ENCODE results near the gene PIK3AP1. TPM values are rescaled to one million over a fixed set of nuclear protein-coding genes. Genes with fewer than 3 reads are reported as not detected.

Gene PIK3AP1
- total and polyA plus RNA-seq, 2 of the 13 experiments (the other 11 are each of a cell fraction or from before 2014, with no cell fraction given): 3.6 to 13.8 TPM

DNA sequence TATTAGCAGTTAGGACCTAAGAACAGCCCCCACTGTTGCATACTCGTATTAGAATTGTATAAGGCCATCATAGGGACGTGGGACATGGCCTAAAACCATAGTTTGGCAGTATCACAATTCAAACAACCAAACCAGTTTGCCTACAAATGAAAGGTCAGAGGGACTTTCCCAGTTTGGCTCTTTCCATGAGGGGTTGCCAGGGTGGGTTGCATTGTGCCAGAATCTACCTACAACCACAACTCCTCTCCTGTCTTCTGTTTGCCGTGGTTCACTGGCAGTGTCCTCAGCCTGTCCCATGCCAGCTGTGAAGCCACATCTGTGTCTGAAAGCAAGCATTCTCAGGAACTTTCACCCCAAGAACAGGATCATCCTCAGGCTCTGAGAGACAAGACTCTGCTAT is 44.5 kb downstream of the PIK3AP1 start (continued):
- TF ChIP-seq ZNF547 (CRISPR knock-in tag; IDR thresholded peaks at IDR 0.05) (no peak), TFAP4 (IDR thresholded peaks at IDR 0.05; ENCODE audit: borderline replicate concordance, low read depth) (no peak), ZNF318 (CRISPR knock-in tag; IDR thresholded peaks at IDR 0.05) (no peak), CBFB (CRISPR knock-in tag; IDR thresholded peaks at IDR 0.05) (no peak), MYNN (CRISPR knock-in tag; IDR thresholded peaks at IDR 0.05; ENCODE audit: low read depth) (no peak), PPARG (CRISPR knock-in tag; conservative IDR thresholded peaks at IDR 0.05) (no peak), HDAC6 (IDR thresholded peaks at IDR 0.05; ENCODE audit: low read depth, low read length) (no peak), TEAD3 (CRISPR knock-in tag; optimal IDR thresholded peaks at IDR 0.05; ENCODE audit: borderline replicate concordance) (peak; percentile 21), NCOR1 (IDR thresholded peaks at IDR 0.05; ENCODE audit: borderline replicate concordance, low read length) (no peak), GFI1 (CRISPR knock-in tag; IDR thresholded peaks at IDR 0.05; ENCODE audit: borderline replicate concordance) (no peak), ZNF235 (CRISPR knock-in tag; IDR thresholded peaks at IDR 0.05; ENCODE audit: borderline replicate concordance) (no peak), MZF1 (CRISPR knock-in tag; IDR thresholded peaks at IDR 0.05; ENCODE audit: borderline replicate concordance) (no peak), SETDB1 (CRISPR knock-in tag; IDR thresholded peaks at IDR 0.05; ENCODE audit: borderline replicate concordance) (no peak), ARNT (IDR thresholded peaks at IDR 0.05) (no peak), ZNF484 (CRISPR knock-in tag; IDR thresholded peaks at IDR 0.05; ENCODE audit: borderline replicate concordance, low read depth) (no peak), ZSCAN22 (CRISPR knock-in tag; IDR thresholded peaks at IDR 0.05) (no peak)
- TF ChIP-seq, protein P1, sequence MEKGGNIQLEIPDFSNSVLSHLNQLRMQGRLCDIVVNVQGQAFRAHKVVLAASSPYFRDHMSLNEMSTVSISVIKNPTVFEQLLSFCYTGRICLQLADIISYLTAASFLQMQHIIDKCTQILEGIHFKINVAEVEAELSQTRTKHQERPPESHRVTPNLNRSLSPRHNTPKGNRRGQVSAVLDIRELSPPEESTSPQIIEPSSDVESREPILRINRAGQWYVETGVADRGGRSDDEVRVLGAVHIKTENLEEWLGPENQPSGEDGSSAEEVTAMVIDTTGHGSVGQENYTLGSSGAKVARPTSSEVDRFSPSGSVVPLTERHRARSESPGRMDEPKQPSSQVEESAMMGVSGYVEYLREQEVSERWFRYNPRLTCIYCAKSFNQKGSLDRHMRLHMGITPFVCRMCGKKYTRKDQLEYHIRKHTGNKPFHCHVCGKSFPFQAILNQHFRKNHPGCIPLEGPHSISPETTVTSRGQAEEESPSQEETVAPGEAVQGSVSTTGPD (CRISPR knock-in tag; IDR thresholded peaks at IDR 0.05): peak; percentile 66; the same call in 1 of the 2 replicates
